Measurements from ENCODE around the gene SYNE2.

DNA sequence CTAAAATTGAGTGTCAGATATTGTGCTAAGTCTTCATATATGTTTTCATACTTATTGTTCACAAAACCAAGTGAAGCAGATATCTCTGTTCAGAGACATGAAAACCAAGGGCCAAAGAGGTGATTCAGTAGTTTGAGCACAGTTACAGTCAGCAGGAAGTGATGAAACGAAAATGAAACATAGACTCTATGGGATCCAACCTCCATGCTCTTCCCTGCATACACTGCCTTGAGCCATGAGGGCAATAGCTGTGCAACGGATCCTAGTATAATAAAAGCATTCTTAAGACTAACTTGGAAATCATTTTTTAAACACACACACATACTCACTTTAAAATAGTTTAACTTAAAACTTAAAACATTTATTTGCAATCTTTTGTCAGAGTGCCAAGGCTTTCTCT is 413.4 kb downstream of the SYNE2 start:
- no peak for TF ChIP-seq CTCF (conservative IDR thresholded peaks at IDR 0.05 in 1 of 2, IDR thresholded peaks at IDR 0.05 in 1 of 2; ENCODE audit: low read depth in 1 of 2, low read length in 2 of 2)
- no peak for TF ChIP-seq EZH2 (IDR thresholded peaks at IDR 0.05; ENCODE audit: low read length, missing control alignments)

Data from fibroblast of lung (primary cell).